Smooth muscle cell (in vitro differentiated cells): ENCODE measurements around the gene USB1. TPM values are rescaled to one million over a fixed set of nuclear protein-coding genes. Genes with fewer than 3 reads are reported as not detected.

Source experiments
- DNase-seq: peaks from one replicate; lab custom pipeline; 2025; ENCODE audit not compliant: unreplicated experiment; lab: John Stamatoyannopoulos, UW
- H2AFZ ChIP-seq: fragments of 200-600 bp; sonication (generic); 2 replicates; pipeline ENCODE4 v1.6.0; 2016; ENCODE audit warnings: antibody characterized with exemption, low read depth, mild to moderate bottlenecking
- H3F3A ChIP-seq: fragments of 200-600 bp; sonication (generic); 2 replicates; pipeline ENCODE4 v1.6.0; 2017; ENCODE audit warnings: antibody characterized with exemption, low read depth
- H3K27ac ChIP-seq: fragments of 200-600 bp; sonication (generic); 2 replicates; pipeline ENCODE4 v1.5.1; 2016; ENCODE audit warnings: low read depth, mild to moderate bottlenecking
- H3K27me3 ChIP-seq: fragments of 200-600 bp; sonication (generic); 2 replicates; pipeline ENCODE4 v1.6.1; 2016; ENCODE audit warnings: low read depth, mild to moderate bottlenecking
- H3K36me3 ChIP-seq: fragments of 200-600 bp; sonication (generic); 2 replicates; pipeline ENCODE4 v1.5.1; 2016; ENCODE audit warnings: low read depth
- H3K4me1 ChIP-seq: fragments of 200-600 bp; sonication (generic); 2 replicates; pipeline ENCODE4 v1.5.1; 2016; ENCODE audit warnings: low read depth
- H3K4me2 ChIP-seq: fragments of 200-600 bp; sonication (generic); 2 replicates; pipeline ENCODE4 v1.6.0; 2016; ENCODE audit warnings: mild to moderate bottlenecking
- H3K4me3 ChIP-seq: fragments of 200-600 bp; sonication (generic); 2 replicates; pipeline ENCODE4 v1.5.1; 2016; ENCODE audit warnings: mild to moderate bottlenecking
- H3K79me2 ChIP-seq: fragments of 200-600 bp; sonication (generic); 2 replicates; pipeline ENCODE4 v1.6.0; 2016; ENCODE audit warnings: low read depth, mild to moderate bottlenecking
- H3K9ac ChIP-seq: fragments of 200-600 bp; sonication (generic); 2 replicates; pipeline ENCODE4 v1.6.0; 2016; ENCODE audit warnings: low read depth
- H3K9me3 ChIP-seq: fragments of 200-600 bp; sonication (generic); replicated peaks from 2 replicates; pipeline ENCODE4 v1.5.1; 2016; ENCODE audit warnings: low read depth
- H4K20me1 ChIP-seq: fragments of 200-600 bp; sonication (generic); 2 replicates; pipeline ENCODE4 v1.6.0; 2016; ENCODE audit warnings: low read depth
- CTCF ChIP-seq: fragments of 200-600 bp; sonication (generic); IDR thresholded peaks from 2 replicates; pipeline ENCODE4 v1.5.1; 2017; ENCODE audit warnings: borderline replicate concordance, mild to moderate bottlenecking, antibody characterized with exemption; ENCODE audit not compliant: insufficient read depth, poor library complexity, severe bottlenecking
- WGBS: methylation state at CpG from one replicate; pipeline ENCODE4 v1.1.7; 2016; ENCODE audit warnings: low lambda C conversion rate; 5-methylcytosine and 5-hydroxymethylcytosine counted together
- polyA plus RNA-seq: library from polyadenylated mRNA; unstranded; fragments of >200 nt; fragmentation: Nextera tagmentation; extraction: Ambion mirVana; gene quantifications from 2 replicates; pipeline ENCODE4 v1.2.1, GENCODE V29; 2016
- total RNA-seq: library from RNA; depleted of rRNA; stranded (reverse); fragments of >200 nt; gene quantifications from 2 replicates; pipeline ENCODE4 v1.2.3, GENCODE V29; 2014

Gene USB1
- total and polyA plus RNA-seq, 2 experiments from 2014 or later: 26.9 to 56.6 TPM

GRCh38 chr16:58031016-58031800 is 30.0 kb downstream of the USB1 start:
- Histone ChIP-seq H3F3A (no peaks in the 10 kb centered on the region), H3K36me3 (no peaks in the 10 kb centered on the region), H3K9me3 (no peaks in the 10 kb centered on the region), H3K4me1 (peaks cover 14% of the 10 kb centered on the region), H3K4me3 (no peak overlapping the region), H3K27ac (no peak overlapping the region), H3K79me2 (no peaks in the 10 kb centered on the region), H4K20me1 (no peaks in the 10 kb centered on the region), H3K27me3 (no peaks in the 10 kb centered on the region), H2AFZ (no peak overlapping the region), H3K4me2 (no peak overlapping the region), H3K9ac (no peak overlapping the region)
- WGBS: 85% methylated on average over 14 of the region's 14 CpGs
- DNase-seq: no peak
- TF ChIP-seq CTCF: no peak

GRCh38 chr16:58032710-58033293 is 31.6 kb downstream of the USB1 start:
- WGBS: 4% methylated on average over 12 of the region's 15 CpGs
- Histone ChIP-seq H3F3A (no peaks in the 10 kb centered on the region), H3K9me3 (no peaks in the 10 kb centered on the region), H3K4me1 (peaks cover 13% of the 10 kb centered on the region), H3K27ac (no peak overlapping the region), H3K9ac (no peak overlapping the region), H2AFZ (peak overlapping the region; percentile 30), H4K20me1 (no peaks in the 10 kb centered on the region), H3K4me2 (peak overlapping the region; percentile 39), H3K27me3 (no peaks in the 10 kb centered on the region), H3K79me2 (no peaks in the 10 kb centered on the region), H3K36me3 (no peaks in the 10 kb centered on the region), H3K4me3 (no peak overlapping the region)
- TF ChIP-seq CTCF: no peak
- no peak for DNase-seq

GRCh38 chr16:58034128-58034685 is 33.0 kb downstream of the USB1 start:
- 95% methylated on average over 14 of the region's 14 CpGs for WGBS
- Histone ChIP-seq H3K36me3 (no peaks in the 10 kb centered on the region), H3K9me3 (no peaks in the 10 kb centered on the region), H3K79me2 (no peaks in the 10 kb centered on the region), H4K20me1 (no peaks in the 10 kb centered on the region), H2AFZ (no peak overlapping the region), H3K4me3 (no peak overlapping the region), H3K27me3 (no peaks in the 10 kb centered on the region), H3F3A (no peaks in the 10 kb centered on the region), H3K27ac (no peak overlapping the region), H3K4me1 (peaks cover 9% of the 10 kb centered on the region), H3K9ac (no peak overlapping the region), H3K4me2 (no peak overlapping the region)
- TF ChIP-seq CTCF: no peak
- DNase-seq: no peak
